ENCODE measurements around the gene SOS2.
A peak's percentile ranks its signal among the peaks of the same experiment; 100 is the strongest.
"Not testable (repeated sequence)": the region's sequence is repeated elsewhere in the genome, so short reads cannot be mapped to it uniquely, and the experiment has no call there.

The SOS2 gene

DNA sequence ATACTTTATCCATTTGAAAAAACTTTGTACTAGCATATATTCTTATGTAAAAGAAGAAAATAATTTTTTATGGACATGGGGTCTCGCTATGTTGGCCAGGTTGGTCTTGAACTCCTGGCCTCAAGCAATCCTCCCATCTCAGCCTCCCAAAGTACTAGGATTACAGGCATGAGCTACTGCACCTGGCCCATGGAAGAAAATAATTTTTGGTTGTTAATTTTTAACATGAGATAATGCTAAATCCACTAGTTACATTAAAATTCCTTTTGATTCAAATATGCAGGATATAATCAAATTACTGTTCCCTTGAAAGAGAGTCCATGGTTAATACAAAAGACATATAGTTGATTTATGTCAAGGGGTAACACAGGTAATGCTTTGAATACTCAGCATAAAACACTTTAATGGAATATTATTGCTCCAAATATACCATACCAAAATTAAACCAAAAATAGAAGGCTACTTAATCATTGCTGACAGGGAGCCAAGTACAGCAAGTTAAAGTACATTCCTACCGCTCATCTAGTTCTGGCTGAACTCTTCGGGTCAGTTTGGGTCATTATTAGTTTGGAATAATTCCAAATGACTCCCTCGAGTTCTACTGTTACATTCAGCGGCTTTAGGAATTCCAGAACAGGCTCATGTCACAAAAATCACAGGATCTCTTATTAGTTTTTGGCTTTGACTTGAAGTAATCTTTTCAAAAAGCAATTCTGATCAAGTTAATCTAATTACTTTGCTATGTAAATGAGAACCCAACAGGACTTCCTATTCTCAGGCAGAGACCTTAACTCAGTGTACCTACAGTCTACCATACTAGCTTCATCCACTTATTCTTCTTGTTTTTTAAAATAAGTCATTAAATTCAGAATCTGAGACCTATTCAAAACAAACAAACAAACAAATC, 6.1 kb downstream of the SOS2 start:
- DNase-seq: no peak

DNA sequence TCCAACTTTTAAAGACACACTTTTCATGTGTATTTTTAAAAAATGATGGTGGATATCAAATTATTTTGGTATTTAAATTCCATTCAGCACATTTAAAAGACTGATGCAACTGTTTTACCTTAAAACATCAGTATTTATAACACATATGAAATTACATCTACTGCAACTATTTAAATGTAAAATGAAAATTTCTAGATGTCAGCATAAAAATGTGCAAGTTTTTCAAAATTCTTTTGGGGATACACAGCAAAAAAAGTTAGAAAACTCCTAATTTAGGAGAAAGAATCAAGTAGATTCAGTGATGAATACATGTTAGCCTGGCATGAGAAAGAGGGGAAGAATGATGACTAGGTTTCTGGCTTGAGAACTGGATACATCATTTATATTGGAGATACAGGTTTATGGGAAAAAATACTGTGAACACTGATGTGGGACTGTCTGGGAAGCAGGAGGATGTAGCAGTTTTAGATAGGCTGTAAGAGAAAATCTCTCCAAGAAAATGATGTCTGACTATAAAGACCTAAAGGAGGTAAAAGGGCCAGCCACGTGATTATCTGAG, 9.2 kb downstream of the SOS2 start:
- no peak for DNase-seq

DNA sequence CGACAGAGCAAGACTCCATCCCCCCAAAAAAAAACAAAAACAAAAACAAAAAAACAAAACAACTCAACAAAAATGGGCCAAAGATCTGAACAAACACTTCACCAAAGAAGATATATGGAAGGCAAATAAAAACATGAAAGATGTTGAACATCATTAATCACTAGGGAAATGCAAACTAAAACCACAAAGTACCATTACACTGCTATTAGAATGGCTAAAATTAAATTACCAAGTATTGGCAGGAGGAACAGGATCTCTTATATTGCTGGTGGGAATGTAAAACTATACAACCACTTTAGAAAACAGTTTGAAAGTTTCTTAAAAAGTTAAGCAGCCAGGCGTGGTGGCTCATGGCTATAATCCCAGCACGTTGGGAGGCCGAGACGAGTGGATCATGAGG, 12.9 kb downstream of the SOS2 start:
- DNase-seq: no peak

DNA sequence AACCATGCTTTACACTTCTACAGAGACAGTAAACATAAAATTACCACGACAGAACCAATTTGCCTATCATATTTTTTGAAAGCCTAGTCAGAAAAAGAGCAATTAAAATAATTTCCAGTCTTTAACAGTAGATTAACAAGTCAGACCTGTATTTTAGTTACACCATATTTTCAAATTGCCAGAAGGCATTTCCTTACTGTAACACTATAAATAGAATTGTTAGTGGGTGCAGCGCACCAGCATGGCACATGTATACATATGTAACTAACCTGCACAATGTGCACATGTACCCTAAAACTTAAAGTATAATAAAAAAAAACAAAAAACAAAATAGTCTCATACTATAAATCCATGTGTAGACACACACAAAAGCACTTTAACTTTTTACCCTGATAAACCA, 16.0 kb downstream of the SOS2 start:
- DNase-seq: no peak

DNA sequence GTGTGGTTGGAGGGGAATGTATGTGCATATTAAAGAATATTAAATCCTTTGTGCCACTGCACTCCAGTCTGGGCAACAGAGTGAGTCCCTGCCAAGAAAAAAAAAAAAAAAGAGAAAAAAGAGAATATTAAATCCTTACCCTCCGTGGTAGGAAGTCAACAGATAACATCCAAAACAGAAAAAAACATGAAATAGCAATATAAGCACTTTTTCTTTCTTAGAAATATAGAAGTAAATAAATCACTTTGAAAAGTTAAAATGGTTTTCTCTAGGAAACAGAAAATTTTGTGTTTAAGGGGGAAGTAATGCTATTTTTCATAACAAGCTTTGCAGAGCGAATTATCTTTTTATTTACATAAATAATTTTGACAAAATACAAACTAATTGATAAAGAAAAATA, 17.6 kb downstream of the SOS2 start:
- no peak for DNase-seq

DNA sequence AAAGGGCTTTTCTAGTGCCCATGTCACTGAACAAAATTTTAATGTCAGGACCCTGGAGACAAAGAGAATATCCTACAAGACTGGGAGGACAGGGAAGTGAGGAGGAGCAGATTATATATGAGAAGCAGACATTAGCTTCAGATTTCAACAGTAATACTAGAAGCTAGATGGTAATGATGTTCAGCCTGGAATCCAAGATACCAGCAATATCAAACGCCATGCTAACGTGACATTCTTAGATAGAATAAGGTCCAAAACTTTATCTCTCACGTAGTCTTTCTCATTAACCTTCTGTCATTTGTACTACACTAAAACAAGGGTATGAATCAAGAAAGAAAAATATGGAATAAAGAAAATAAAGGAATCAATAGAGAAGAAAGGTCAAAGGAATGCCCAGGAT, 18.7 kb downstream of the SOS2 start:
- DNase-seq: no peak

DNA sequence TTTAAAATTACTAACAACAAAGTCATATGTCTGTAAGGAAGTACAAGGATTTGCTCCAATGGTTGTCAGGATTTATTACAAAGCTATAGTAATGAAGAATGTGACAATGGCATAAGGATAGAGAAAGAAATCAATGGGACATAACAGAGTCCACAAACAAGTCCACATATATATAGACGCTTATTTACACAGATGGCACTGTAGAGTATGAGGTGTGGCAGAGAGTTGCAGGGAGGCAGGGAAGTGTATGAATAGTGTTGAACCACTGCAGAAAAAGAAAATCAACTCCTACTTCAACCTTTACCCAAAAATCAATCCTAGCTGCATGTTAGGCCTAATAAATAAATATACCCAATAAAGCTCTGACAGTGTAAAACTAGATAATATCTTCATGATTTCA, 21.3 kb downstream of the SOS2 start:
- DNase-seq: no peak

DNA sequence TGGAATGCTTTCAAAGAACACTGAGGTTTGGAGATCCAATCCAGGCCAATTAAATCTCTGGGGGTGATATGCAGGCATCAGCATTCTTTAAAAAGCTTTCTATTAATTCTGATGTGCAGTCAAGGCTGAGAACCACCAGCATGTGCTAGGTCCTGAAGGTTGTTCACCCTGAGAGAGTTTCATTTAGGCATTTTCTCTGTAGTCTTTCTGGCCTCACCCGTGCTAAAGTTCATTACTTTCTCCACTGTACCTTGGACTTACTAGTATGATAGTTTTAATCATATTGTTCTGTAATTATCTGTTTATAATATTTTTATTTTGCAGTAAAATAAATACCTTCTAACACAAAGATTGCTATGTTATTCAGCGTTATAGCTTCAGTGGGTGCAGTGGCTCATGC, 32.9 kb downstream of the SOS2 start:
- no peak for DNase-seq

DNA sequence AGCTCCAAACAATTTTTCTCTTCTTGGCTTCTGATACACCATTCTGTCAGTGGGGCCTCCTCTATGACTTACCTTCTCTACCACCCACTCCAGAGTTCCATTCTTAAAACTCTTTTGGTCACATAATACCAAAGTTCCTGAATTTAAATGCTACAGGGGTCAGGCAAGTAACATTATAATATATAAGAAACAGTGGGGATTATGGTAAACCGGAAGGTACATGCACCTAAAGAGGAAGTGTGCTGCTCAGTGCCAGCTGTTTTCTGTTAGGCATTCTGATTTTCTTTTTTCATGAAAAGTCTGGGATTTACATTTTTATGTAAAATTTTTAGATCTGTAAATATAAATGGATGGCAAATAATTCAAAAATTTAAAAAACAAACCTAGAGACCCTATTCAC, 39.9 kb downstream of the SOS2 start:
- DNase-seq: no peak

DNA sequence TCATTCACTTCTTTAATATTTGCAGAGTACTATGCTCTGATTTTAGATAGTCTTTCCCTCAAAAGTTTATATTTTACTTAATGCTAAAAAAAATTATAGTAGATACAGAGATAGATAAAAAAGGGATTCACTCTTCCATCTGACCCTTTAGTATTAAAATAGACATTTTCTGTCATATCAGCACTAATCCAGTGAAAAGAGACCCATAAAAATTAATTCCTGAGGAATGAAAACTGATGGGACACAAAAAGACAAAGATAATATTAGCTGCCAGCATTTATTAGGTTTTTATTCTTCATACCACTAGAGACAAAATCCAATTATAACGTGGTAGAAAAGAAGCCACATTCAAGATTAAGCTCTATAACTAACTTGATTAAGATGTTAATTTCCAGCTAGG, 45.3 kb downstream of the SOS2 start:
- no peak for DNase-seq

DNA sequence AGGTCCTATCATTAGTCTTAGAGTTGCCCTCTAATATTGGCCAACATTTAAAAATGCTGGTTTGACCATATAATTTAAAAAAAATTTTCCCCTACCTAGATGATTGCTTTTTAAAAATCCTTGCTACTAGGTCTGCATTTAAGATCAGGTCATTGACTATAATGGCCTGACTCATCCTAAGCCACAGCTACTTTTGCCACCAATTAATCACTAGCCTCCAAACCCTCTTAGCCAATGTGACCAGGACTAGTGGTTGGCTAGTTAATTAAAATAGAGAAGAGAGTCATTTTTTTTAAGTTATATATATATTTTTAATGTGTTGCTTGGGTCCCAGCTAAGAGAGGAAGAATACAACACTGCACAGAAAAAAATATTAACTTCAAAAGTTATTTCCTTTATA, 57.5 kb downstream of the SOS2 start:
- DNase-seq: no peak

DNA sequence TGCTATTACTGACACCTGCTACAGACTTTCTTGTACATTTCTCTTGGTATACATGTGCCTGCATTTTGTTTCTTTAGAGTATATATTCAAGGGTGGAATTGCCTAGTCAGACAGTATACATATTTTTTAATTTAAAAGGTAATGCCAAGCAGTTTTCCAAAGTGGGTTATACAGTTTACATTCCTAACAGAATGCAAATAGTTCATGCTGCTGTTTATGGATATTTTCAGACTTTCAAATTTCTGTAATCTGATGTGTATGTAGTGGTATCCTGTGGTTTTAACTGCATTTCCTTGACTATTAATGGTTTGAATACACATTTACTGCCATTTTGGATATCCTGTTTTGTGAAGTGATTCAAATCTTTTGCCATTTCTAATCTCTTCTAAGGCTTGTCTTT, 59.5 kb downstream of the SOS2 start:
- DNase-seq: no peak

DNA sequence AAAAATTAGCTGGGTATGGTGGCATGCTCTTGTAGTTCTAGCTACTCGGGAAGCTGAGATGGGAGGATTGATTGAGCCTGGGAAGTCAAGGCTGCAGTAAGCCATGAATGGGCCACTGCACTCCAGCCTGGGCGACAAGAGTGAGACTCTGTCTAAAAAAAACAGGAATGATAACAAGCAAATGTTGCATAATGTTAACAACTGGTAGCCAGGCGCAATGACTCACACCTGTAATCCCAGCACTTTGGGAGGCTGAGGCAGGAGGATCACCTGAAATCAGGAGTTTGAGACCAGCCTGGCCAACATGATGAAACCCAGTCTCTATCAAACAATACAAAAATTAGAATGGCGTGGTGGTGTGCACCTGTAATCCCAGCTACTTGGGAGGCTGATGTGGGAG, 64.0 kb downstream of the SOS2 start:
- DNase-seq: not testable (repeated sequence)

DNA sequence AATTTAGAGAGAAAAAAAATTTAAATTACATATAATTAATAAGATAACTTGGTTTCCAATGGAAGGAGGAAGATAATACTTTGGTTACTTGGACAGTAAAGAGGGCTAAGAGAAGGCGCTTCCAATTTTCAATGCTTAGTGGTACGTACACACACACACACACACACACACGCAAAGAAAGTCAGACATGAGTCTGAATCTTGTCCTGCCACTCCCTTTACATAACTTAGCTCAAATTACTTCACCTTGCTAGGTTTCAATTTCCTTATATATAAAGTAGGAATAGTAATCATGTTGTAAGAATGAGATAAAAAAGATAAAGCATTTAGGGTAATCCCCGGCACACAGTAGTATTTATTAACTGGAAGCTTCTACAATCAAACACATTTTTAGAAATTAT, 75.3 kb downstream of the SOS2 start:
- no peak for DNase-seq

DNA sequence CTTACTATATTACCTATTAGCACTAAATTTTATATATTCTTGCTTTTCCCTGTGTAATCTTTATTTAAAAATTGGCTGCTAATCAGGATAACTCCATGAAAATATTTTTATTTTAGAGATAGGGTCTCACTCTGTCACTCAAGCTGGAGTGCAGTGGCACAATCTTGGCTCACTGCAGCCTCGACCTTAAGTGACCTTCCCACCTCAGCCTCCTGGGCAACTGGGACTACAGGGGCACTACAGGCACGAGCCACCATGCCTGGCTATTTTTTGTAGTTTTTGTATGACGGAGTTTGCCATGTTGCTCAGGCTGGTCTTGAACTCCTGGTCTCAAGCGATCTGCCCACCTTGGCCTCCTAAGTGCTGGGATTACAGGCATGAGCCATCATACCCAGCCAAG, 82.6 kb downstream of the SOS2 start:
- DNase-seq: no peak

DNA sequence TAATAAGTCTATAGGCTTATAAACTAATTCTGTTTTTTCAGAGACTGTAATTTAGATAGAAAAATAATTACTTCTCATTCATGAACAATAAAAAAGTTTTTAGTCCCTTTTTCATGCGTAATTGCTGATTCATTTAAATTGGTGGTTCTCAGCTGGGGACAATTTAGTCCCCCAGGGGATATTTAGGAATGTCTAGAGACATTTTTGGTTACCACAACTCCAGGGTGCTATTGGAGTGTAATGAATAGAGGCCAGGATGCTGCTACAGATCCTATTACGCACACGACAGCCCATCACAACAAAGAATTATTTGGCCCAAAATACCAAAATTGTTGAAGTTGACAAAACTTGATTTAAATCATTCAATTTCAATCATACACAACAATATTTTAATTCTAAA, 92.2 kb downstream of the SOS2 start:
- no peak for DNase-seq

DNA sequence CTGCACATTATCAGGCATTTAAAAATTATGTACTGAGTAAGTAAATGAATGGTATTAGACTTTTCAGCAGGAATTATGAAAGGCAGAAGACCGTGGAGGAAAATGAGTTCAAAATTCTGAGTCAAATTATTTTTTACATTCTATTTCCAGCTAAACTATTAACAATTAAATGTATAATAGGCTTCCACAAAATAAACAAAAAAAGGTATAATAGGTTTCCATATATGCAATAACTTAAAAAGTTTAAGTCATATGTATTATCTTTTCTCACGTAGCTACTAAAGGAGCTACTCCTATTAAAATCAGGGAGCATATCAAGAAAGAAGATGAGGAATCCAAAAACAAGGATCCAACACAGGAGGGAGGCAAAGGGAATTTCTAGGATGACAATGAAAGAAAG, 103.6 kb downstream of the SOS2 start:
- no peak for DNase-seq

DNA sequence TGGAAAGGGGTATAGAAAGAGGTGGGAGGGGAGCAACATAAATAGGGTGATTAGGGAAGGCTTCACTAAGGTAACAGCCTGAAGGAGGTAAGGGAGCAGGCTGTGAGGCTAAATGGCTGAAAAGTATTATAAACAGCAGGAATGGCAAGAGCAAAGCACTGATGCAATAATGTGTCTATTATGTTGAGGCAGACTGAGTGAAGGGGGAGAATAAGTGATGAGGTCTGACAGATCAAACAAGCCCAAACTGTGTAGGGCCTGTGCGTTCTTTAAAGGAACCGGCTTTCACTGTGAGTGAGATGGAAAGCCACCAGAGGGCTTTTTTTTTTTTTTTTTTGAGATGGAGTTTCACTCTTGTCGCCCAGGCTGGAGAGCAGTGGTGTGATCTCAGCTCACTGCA, 108.3 kb downstream of the SOS2 start:
- no peak for DNase-seq

DNA sequence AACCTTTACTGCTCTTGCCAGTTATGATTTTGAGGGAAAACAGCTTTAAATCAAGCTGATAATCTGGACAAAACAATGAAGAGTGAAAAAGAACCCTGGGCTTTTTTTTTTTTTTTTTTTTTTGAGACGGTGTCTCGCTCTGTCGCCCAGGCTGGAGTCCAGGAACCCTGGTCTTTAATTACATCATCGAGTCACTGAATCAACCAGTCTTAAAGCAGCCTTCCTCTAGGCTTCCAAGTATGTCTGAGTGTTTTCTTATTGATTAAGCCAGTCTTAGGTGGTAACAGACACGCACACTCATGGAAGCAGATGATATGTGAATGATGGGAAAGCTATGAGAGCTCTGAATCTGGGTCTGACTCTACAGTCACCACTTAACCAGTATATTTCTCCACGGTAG, 109.1 kb downstream of the SOS2 start:
- no peak for DNase-seq

DNA sequence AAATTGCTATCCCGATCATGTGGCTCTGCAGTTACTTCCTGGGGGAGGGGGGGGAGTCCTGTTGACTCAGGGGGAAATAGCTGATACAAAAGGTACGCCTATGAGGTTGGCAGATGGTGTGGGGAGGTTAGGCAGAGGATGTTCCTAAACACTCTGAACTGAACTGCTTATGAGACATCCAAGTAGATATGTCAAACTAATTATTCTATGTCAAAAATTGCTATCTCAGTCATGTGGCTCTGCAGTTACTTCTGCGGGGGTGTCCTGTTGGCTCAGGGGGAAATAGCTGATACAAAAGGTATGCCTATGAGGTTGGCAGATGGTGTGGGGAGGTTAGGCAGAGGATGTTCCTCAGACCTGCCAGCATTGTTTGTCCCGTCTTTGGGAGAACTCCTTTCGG, 109.9 kb downstream of the SOS2 start:
- DNase-seq: no peak

DNA sequence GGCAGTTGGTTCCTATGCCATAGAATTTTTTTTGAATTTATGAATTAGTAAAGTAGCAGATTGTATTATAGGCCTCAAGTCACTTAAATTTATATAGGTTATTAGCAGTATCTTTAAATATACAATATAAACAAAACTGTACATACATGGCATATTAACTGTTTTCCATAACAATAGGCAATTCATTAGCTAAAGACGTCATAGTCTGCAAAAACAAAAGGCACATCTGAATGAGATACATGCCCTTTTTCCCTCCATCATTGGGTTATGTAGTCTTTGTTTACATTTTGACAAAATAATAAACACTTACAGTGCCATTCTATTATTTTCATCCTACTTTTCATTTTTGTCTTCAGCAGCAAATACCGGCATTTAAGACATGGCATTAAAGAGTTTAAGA, 113.9 kb downstream of the SOS2 start:
- DNase-seq: no peak

DNA sequence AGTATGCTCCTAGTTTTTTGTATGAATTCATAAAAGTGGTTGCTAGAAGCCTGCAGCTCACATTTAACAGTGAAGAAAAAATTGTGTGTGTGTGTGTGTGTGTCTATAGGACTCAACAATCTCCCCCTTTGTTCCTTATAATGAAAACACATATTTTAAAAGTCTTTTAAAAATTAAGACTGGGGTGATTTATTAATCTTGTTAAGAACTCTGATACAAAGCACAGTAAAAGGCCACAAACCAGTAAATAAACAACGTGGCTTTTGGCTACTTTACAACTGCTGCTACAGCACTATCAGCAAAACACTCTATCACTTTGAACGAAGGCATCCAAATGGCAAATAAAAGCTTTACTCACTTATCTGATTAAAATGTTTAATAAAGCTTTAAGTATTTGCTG, 114.4 kb downstream of the SOS2 start:
- DNase-seq: no peak

DNA sequence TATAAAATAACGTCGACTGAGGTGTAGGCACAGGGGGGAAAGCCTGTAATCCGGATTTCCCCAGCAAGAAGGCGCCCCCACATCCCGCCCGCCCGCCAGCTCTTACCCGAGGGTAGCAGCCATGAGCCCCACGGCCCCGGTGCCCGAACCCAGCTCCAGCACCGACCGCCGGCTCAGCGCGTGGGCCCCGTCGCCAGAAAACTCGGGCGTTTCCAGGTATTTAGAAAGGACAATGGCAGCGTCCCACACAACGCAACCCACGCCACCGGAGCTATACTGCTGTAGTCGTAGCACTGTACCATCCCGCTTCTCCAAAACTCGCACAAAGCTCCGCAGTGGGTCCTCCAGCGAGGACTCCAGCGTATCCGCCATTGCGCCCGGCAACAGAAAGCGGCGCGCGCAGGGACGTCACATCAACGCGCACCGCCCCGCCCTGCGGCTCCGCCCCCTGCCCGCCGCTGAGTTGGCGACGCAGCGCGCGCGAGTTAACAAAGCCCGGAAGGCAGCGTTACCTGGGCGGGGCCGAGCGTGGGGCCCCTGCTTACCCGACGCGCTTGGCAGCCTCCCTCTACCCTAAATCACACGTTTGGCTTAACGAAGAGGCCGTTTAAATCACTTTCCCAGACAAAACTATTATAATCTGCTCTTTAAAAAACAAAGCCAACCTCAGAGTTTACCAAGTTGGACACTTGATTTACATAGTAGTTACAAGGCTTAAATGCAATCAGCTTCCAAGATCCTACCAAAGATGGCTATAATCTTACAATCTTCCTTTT, 115.0 kb downstream of the SOS2 start, which contains the start of gene VCPKMT:
Gene VCPKMT, minus strand, starts transcription at position 392 of the 776 bp plus-strand sequence. Its CDS starts 20 bp downstream, at position 372.
- DNase-seq: peak; percentile 93

Data from CD4-positive, alpha-beta T cell treated with Interferon gamma for 1 hour (primary cell).